ENCODE measurements around the gene XYLT1.

GRCh38 chr16:17384471-17384870 is 86.3 kb downstream of the XYLT1 start:
- TF ChIP-seq CTCF (conservative IDR thresholded peaks at IDR 0.05; ENCODE audit: low read length), result no peak
- no peak for TF ChIP-seq EZH2phosphoT487 (IDR thresholded peaks at IDR 0.05; ENCODE audit: borderline replicate concordance)

Data from Loucy (cell line).